Inflammatory macrophage treated with lipopolysaccharide for 1 hour (primary cell): ENCODE results near the gene USP34.

ENCODE experiments used
- DNase-seq, 2 donors: peaks; one replicate each; pipeline ENCODE4 v3.0.0-alpha.2; 2020 to 2022

USP34 gene

DNA sequence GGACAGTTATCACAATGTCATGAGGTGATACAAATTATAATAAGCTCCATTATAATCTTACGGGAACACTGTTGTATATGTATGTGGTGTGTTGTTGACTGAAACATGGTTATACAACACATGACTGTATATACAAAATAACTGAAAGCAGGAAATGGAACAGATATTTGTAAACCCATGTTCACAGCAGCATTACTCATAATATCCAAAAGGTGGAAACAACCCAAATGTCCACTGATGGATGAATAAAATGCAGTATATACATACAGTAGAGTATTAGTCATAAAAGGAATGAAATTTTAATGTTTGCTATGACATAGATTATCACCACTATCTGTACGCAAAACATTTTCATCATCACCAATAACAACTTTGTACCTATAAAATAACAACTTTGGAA, 107.3 kb downstream of the USP34 start:
- no peak for DNase-seq

DNA sequence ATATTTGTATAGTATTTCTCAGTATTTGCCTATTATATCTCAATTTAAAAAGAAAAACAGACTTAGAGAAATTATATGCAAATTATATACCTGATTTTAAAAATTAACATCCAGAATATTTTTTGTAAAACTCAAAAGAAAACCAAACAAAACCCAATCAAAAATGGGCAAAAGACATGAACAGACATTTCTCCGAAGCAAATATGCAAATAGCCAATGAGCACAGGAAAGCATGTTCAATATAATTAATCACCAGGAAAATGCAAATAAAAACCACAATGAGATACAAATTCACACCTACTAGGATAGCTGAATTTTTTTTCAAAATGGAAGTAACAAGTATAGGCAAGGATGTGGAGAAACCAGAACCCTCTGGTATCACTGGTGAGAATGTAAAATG, 108.0 kb downstream of the USP34 start:
- DNase-seq = no peak

DNA sequence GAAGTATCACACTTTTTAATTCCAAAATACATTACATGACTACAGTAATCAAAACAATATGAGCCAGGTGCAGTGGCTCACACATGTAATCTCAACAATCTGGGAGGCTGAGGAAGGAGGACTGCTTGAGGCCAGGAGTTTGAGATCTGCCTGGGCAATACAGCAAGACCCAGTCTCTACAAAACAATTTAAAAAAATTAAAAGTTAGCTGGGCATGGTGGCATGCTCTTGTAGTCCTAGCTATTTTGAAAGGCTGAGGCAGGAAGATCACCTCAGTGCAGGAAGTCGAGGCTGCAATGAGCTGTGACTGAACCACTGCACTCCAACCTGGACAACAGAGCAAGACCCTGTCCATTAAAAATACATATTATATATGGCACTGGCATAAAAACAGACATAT, 109.8 kb downstream of the USP34 start:
- DNase-seq = no peak

DNA sequence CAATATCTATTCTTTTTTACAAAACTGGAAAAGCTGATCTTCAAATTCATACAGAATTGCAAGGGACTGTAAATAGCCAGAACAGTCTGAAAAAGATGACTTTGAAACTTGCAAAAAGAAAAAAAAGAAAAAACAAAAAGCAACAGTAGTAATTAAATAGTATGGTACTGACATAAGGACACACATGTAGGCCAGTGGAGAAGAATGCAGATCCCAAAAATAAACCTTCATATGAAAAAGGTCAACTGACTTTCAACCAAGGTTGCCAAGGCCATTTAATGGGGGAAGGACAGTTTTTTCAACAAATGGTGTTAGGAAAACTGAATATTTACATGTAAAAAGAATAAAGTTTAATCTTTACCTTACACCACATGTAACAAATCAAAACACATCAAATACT, 111.8 kb downstream of the USP34 start:
- no peak for DNase-seq

DNA sequence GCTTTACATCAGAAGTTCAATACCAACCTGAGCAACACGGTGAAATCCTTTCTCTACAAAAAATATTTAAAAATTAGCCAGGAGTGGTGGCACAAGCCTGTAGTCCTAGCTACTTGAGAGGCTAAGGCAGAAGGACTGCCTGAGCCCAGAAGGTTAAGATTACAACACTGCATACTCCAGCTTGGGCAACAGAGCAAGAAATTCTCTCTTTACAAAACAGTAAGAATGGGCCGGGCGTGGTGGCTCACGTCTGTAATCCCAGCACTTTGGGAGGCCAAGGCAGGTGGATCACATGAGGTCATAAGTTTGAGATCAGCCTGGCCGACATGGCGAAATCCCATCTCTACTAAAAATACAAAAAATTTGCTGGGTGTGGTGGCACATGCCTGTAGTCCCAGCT, 113.2 kb downstream of the USP34 start:
- peak; percentile 22 to 29 for DNase-seq

DNA sequence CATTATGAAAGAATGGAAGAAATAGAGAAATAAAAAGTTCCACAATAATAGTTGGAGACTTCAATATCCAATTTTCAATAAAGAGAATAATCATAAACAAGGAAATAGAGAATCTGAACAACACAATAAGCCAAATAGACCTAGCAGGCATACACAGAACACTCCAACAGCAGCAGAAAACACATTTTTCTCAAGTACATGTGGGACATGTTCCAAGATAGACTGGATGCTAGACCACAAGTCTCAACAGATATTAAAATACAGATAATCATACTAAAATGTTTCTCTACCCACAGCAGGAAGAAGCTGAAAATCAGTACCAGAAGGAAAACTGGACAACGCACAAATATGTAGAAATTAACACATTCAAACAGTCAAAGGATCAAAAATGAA, 113.9 kb downstream of the USP34 start:
- no peak for DNase-seq

DNA sequence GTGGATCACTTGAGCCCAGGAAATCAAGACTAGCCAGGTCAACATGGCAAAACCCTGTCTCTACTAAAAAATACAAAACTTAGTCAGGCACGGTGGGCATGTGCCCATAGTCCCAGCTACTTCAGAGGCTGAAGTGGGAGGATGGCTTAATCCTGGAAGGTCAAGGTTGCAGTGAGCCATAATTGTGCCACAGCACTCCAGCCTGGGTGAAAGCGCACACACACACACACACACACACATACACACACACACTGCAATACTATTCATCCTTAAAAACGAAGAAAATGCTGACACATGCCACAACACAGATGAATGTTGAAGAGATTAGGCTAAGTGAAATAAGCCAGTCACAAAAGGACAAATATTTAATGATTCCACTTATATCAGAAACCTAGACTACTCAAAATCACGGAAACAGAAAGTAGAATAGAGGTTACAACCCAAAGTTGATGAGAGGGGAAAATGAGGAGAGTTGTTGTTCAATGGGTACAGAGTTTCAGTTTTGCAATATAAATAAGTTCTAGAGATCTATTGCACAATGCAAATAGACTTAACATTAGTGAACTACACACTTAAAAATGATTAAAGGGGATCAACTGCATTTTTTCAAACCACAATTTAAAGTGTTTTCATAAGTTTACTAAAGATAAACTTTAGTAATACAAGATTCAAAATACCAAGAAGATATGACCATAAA, 114.5 kb downstream of the USP34 start:
- DNase-seq = peak; percentile 14 to 34

DNA sequence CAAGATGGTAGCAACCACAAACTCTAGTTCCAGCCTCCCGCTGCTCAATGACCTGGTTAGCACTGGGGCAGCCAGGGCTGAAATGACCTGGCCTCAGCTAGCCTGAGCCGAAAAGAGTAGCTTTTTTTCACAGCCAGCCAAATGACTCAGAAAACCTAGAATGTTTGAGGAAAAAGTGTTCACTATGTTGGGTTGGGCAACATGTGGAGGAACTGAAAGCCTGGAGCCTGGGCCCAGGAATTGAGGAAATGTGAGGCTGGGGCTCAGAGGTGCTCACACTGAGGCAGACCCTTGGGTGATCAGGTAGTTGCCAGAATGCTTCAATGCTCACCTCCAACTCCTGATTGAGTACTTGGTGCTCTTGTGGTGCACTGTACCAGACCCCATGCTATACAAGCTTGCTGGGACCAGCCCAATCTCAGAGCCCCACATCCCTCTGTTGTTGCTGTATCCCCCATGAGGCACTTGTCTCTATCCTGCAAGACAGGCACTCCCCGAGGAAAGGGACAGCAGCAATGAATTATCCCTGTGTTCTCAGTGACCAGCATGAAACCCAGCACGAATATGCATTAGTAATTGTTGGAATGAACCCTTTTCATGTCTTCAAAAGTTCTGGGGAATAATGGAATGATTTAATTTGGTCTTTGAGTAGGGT, 116.2 kb downstream of the USP34 start:
- peak in 1 of 2 donors; percentile 18 for DNase-seq

DNA sequence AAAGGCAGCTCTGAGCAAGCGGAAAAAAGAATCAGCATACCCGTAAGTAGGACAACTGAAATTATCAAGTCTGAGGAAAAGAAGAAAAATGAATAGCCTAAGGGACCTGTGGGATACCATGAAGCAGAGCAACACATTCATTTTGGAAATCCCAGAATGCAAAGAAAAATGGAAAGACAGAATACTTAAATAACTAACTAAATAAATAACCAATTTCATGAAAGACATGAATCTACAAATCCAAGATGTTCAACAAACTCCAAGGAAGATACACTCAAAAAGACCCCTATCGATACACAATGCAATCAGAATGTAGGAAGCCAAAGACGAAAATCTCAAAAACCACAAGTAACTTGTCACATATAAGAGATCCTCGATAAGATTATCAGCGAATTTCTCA, 117.0 kb downstream of the USP34 start:
- DNase-seq = no peak

DNA sequence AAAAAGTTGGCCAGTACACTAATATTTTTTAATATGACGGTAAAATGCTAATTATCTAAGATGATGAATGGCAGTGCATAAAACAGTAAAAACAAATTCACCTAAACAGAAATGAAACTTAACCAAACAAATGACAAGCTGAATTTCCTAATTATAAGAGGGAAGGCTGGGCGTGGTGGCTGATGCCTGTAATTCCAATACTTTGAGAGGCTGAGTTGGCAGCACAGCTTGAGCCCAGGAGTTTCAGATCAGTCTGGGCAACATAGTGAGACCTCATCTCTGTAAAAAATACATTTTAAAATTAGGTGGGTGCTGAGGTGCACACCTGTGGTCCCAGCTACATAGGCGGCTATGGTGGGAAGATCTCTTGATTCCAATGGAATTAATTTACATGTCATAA, 120.1 kb downstream of the USP34 start:
- no peak for DNase-seq

DNA sequence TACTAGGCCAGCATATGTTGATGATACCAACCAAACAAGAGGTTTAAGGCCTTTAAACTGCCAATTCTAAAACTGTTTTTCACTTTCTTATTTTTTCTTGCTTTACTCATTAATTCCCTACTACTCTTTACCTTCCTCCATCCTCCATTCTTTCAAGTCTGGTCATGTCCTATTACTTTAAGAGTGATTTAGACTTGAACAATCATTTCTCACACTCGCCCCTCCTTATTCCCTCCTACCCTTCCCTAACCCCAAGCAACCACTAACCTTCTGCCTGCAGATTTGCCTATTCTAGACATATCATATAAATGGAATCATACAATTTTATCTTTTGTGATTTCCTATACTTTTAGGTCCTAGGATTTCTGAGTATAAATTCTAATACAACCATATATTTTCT, 127.7 kb downstream of the USP34 start:
- no peak for DNase-seq

DNA sequence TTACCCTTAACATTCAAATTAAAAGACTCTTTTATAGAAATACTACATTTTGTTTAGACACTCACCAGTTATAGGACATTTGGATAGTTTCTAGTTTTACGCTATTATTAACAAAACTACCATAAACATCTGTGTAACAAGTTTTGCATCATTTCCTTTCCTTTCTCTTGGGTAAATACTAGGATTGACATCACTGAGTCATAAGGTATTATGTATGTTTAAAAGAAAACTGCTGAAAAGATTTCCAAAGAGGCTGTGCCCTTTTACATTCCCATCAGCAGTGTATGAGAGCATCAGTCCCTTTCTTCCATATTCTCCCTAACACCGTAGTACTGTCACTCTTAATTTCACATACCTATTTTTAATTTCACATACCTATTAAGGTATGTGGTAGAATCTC, 130.6 kb downstream of the USP34 start:
- DNase-seq = peak; percentile 8 to 31

DNA sequence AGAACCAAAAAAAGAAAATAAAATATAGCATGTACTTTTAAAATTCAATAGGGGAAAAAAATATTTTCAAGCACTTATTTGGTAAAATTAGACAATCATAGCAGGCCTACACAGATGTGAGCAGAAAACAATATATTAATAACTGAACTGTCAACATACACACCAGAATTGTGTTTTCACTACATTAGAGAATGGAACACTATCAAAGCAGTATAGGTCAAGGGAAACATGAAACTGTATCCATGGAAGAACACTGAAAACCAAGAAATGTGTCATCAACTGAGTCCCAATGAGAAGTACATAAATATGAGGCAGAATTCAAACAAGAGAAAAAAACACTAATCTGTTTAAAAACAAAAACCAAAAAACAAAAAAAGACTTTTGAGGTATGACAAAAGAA, 132.4 kb downstream of the USP34 start:
- DNase-seq = no peak

DNA sequence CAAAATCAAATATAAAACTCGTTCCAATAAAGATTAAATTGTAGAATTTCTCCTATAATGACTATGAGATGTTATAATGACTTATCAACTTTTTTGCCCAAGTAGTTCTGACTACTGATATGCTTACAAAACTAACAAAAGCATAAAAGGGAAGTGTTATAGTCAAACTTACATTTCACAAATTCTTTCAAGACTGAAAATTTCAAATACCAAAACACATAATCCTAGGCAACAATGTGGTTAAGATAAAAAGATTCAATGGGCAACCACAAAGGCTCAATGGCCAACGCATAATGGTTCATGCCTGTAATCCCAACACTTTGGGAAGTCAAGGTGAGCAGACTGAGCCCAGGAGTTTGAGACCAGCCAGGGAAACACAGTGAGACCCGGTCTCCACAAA, 135.7 kb downstream of the USP34 start:
- peak; percentile 12 to 15 for DNase-seq

DNA sequence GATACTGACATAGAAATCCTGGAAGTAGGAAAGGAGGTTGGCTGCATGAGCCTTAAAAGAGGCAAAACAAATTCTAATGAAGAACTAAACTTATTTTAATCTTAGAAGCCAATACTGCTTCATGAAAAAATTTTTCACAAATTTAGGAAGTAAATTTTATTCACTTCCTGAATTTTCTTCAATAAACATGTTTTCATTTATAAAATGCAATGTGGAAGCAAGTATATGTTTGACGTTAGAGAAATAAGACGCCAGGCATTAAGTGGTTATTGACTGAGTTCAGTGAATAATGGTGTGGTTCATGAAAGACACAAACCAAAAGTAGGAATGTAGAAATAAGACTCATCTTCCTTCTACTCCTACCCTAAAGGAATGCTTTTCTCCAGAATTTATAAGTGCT, 136.4 kb downstream of the USP34 start:
- peak; percentile 11 to 17 for DNase-seq

DNA sequence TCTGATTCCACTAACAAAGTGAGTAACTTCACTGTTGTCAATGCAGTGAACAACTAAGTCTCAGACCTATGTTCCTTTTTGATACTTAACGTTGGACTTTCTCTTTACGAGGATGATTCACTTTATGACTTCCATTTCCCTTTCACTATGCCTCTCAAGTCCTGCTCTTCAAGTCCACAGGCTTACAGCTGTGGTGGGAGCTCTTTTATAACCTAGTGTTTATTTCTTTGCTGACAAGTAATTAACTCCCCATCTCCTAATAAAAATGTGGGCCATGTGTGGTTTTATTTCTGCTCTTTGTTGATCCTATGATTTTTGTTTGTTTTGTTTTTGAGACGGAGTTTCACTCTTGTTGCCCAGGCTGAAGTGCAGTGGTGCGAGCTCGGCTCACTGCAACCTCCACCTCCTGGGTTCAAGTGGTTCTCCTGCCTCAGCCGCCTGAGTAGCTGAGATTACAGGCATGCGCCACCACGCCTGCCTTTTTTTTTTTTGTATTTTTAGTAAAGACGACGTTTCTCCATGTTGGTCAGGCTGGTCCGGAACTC, 142.1 kb downstream of the USP34 start:
- DNase-seq = no peak

DNA sequence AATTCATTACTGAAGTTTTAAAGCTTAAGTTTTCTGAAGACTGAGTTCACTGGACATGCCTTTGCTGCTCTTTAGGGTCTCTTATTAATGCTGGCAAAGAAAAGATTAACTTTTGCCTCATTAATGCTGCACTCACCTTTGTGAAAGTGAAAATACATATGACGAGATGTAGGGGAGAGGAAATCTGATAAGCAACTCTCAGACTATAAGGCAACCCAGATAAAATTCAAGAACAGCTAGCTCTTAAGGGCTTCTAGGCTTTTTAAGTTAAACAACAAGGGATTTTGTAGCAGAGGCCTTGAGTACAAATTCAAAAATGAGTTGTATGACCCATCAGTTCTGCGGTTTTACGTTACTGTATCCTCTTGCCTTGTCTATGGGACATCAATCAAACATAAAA, 143.7 kb downstream of the USP34 start:
- DNase-seq = no peak

DNA sequence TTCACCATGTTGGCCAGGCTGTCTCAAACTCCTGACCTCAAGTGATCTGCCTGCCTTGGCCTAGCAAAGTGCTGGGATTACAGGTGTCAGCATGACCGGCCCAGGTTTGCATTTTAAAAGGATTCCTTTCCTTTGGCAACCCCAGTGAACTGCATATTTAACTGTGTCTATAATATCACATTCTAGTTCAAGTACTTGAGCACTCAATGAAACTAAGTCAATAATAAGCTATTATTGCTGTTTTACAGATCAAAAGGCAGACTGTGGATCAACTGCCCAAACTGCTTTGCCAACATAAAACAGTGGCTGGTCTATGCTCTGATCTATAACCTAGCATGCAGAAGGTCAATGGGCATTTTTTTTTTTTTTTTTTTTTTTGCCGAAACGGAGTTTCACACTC, 144.5 kb downstream of the USP34 start:
- DNase-seq = no peak

DNA sequence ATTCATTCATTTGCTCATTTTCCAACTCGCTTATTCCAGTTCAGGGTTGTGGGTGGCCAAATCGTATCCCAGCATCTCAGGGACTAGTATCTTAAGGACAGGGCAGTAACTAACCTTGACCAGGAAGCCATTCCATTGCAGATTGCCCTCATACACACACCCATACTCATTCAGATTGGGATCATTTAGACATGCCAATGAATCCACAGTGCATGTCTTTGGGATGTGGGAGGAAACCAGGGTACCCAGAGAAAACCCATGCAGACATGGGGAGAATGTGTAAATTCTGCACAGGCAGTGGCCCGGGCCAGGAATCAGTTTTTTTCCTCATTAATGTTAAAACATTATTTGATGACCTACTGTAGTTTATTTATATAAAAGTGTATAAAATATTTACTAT, 150.7 kb downstream of the USP34 start:
- DNase-seq = no peak

DNA sequence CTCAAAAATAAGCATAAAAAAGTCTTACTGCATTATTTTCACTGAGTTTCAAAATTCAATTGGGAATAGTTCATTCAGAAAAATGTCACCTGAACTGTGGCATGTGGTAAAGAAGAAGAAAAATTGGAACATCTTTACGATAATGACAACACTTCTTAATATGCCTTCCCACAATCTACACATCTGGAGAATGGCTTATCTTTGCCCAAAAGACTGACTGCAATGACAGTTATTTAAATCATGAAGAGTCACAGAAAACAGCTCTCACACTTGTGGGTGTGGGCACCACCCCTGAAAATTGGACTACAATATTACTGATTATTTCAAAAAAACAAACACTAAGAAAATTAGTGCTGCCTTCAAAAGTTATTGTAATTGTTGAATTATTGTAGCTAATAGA, 152.3 kb downstream of the USP34 start:
- DNase-seq = no peak

DNA sequence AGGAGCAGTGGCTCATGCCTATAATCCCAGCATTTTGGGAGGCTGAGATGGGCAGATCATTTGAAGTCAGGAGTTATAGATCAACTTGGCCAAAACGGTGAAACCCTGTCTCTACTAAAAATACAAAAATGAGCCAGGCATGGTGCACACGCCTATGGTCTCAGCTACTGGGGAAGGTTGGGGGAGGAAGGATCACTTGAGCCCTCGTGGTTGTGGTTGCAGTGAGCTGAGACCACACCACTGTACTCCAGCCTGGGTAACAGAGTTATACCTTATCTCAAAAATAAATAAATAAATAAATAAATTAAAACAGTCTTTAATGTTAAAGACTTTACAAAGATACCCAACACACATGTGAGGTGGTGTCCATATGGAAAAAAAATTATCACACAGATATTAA, 174.9 kb downstream of the USP34 start:
- no peak for DNase-seq

DNA sequence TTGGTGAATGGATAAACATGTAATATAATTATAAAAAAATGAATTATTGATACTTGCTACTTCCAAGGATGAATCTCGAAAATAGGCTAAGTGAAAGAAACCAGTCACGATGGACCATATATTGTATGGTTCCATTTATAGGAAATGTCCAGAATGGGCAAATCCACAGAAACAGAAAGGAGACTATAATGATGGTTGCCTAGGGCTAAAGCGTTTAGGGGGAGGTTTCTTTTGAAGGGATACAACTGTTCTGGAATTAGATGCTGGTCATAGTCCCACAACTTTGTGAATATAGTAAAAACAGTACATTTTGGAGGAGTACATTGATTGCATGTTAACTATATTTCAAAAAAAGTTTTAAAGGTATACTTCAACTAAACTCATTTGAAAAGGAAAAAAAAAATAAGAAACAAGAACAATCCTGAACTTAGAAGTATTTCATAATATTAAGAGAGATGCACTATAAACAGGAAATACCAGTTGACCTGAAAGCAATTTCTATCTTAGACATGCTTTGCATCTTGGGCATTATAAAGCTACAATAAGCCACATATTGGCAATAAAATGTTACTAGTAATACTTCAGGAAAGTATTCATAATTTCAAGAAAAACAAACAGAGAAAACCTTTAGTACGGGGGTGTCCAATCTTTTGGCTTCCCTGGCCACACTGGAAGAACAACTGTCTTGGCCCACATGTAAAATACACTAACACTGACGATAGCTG, 178.9 kb downstream of the USP34 start:
- DNase-seq = no peak

DNA sequence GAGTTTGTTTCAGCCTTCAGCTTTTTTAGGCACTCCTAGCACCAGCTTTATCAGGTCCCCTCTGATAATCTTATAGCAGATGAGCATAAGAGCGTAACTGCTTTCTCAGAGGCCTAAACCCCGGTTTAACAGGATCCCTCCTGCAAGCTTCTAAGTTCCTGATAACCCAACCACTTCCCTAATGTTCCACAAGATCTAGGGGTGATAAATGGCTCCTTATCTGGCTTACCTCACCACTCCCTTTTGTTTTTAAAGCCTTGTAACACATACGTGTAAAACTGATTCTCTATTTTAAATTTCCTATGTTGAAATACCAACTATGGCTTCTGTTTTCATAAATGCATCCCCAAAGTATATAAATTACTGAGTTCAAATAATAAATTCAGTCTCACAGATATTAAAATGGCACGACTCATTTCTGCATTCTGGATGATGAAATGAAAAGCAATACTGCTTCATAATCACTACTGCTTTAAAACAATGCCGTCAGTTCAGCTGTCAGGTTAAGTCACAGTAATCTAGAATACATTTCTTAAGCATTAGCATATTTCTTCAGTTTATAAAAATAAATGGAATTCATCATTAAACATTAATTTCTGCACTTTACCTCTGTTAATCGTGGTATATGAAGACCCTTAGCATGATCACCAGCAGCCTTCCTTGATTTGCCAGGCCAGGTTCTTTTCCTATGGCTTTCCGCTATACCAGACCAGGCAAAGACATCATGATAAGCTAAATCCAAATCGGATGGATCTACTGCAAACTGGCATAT, 182.6 kb downstream of the USP34 start:
- DNase-seq = no peak
